ENCODE data around the gene FRMD4A.
A peak's percentile ranks its signal among the peaks of the same experiment; 100 is the strongest.

The FRMD4A gene

GRCh38 chr10:13669182-13669855 lies 661.4 kb downstream of the FRMD4A start:
- peak; percentile 62 for DNase-seq (ENCODE audit: low spot score)

GRCh38 chr10:13668126-13668525 lies 662.6 kb downstream of the FRMD4A start:
- DNase-seq (ENCODE audit: low spot score): no peak

DNA sequence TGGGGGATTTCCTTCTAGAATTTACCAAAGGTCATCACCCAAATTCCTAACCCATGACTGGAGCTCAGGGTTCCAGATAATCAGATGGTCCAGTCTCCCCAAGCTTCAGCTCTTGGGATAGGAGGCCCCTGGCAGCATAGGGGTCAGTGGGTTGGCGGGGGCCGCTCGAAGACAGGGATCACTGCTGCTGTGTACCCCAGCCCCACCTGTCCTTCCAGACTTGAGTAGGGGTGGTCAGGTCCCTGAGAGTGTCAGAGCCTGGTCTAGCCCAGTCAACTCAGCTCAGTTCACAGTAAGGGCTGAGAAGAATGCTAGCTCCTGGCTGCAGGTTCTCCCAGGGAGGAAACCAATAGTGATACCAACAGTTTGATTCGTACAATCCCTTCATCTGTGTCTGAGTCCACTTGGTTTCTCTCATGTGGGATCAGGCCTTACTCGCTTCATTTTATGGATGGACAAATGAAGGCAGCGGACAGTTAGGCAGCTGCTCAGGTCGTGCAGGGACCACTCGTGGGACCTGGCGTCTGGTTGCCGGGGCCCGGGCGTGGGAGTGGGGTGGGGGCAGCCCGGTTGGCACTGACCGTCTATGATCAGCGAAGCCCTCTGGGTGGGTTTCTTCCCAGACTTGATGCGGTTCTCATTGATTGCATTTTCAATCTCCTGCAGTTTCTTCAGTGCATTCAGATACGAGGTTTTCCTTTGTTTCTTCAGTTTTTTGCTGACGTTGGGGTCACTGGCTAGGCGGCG lies 665.0 kb downstream of the FRMD4A start:
- DNase-seq (ENCODE audit: low spot score): no peak

DNA sequence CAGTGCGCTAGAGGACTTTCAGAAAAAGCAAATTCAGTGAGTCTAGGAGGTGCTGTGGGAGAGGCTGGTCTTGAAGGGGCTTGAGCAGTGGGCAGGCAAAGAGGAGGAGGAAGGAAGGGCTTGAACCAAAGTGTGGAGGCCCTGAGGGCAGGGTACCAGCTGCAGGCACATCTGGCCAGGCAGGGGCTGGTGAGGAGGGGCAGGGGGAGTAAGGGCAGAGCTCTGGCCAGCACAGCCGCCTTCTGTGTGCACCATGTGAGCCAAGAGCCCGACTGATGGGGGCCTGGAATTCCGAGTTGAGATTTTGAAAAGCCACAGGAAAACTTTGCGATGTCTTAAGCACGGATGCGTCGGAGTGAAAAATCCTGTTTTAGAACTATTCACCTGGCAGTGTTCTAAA lies 669.5 kb downstream of the FRMD4A start:
- DNase-seq (ENCODE audit: low spot score): no peak

DNA sequence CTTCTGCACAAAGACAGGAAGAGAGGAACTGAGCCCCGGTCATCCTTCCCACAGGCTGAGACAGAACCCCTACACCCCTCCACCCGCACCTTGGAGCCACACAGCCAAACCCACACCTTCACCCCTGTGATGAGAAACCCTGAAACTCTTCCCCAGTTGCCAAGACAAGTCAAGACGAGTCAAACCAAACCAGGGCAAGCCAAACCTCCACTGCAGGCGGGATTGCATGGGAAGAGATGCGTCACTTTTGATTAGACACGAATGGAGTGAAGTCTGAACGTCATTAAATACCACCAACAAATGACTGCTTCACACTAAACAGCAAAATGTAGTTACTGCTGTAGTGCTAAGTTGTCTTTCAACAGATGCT lies 670.2 kb downstream of the FRMD4A start:
- no peak for DNase-seq (ENCODE audit: low spot score)

- peak; percentile 87 for DNase-seq (ENCODE audit: low spot score)
These were observed 670.7 kb downstream of the FRMD4A start for GRCh38 chr10:13659887-13660550.

DNA sequence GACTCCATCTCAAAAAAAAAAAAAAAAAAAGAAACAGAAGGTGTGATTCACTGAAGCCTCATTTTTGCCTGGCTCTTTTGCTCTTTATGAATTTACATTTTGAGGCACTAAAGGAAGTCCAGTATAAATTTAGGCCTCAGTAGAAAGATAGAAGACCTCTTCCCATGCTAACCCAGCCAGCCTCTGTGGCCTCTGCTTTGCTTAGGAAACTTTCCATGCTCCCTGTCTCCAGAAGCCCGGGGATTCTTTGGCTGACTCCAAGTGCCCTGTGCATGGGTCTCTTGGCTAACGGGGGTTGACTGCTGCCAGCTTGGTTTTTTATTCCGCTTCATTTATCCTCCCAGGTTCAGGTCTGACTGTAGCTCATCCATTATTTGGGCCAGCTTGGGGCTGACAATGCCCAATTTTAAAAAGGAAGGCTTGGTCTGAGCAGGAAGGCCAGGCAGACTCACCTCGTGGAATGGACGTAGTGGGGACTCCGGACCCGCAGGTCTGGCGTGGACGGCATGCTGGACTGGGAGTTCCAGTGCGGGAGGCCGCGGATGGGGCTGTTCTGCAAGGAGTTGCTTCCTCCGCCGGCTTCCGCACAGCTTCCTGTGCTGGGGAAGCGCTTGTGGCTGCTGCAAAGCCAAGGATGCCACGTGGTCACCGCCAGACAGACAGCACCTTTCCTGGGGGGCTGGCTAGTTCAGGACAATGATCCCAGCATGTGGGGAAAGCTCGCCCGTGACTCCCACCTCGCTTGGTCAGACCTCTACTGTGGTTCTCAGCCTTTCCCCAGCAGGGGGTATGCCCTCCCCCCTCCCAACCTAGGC lies 671.6 kb downstream of the FRMD4A start:
- DNase-seq (ENCODE audit: low spot score): no peak

- DNase-seq (ENCODE audit: low spot score): no peak
These were observed 672.5 kb downstream of the FRMD4A start for GRCh38 chr10:13658264-13658663.

- no peak for DNase-seq (ENCODE audit: low spot score)
These were observed 673.5 kb downstream of the FRMD4A start for GRCh38 chr10:13657101-13657680.

- no peak for DNase-seq (ENCODE audit: low spot score)
These were observed 674.2 kb downstream of the FRMD4A start for GRCh38 chr10:13656337-13657100.

- no peak for DNase-seq (ENCODE audit: low spot score)
These were observed 675.9 kb downstream of the FRMD4A start for GRCh38 chr10:13654846-13655245.

- no peak for DNase-seq (ENCODE audit: low spot score)
These were observed 676.5 kb downstream of the FRMD4A start for GRCh38 chr10:13654118-13654830.

GRCh38 chr10:13652860-13653259 lies 677.9 kb downstream of the FRMD4A start:
- no peak for DNase-seq (ENCODE audit: low spot score)

DNA sequence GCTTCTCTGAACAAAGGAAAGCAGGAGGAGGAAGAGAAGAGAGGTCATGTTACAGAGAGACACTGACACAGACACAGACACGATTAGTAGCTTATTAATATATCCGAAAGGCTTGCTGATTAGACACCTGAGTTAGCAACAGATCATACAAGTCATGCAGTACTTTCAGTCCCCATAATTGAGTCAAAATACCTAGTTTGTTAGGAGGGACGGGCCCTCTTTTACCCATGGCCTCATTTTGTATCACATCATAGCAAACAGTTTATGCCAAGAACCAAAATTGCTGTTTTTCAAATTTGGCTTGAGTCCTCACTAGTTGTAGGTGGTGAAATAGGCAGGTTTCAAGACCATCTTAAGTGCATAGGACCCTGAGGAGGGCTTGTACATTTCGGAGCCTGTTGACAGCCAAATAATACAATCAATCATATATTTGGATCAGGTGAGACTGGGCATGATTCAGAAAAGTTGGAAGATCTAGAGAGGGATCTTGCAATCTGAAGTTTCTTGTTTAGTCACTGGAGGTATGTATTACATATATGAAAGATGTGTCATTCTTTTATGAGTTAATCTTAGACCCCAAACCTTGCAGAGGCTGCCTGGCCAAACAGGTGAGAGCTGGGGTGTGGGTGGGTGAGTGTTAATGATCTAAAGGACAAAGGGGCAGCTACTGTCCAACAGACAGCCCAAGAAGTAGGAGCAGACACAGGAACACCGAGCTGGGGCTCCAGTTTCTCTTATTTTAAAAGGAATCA lies 678.6 kb downstream of the FRMD4A start:
- DNase-seq (ENCODE audit: low spot score): no peak

DNA sequence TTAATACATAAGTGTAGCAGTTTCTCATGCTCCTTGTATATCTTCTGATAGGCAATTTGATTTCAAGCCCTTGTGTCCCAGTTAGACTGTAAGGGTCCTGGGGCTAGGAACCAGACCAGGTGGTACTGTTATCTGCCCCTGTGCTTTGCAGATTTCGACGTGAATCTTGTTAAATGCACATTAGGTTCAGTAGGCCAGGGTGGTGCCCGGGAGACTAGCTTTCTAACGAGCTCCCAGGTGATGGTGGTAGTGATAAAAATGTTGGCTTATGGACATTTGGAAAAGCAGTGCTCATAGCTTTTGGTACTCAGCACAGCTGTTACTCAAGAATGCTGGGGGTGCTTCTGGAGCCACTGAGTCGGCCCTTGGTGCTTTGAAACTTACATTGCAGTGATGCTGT lies 679.8 kb downstream of the FRMD4A start:
- DNase-seq (ENCODE audit: low spot score): no peak

DNA sequence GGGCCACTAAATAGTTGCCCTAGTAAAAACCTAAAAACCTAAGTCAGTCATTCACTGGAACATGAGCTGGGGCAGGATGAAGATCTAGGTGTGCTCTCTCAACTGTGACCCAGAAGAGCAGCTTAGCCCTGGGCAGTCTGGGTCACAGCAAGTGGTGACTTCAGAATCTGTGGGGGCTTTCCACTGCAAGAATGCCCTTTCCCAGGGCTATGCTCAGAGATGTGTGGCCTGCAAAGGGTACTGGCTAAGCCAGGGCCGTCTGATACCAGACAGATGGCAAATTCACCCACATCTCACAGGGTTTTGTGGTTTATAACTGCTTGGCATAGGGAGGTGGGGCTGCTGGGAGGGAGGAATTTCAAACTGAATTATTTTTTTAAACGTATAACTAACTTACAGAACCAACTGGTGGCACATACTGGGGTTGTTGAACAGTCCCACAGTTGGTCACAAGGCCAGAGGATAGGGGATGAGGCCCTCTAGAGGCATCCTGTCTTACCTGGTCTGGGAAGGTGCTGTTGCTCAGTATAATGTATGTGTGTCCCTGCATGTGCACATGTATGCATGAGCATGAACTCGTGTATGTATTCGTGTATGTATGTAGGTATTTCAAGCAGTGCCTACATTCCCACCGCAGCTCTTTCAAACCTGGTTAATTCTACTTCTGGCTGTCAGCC lies 680.7 kb downstream of the FRMD4A start:
- no peak for DNase-seq (ENCODE audit: low spot score)

GRCh38 chr10:13648425-13648824 lies 682.3 kb downstream of the FRMD4A start:
- no peak for DNase-seq (ENCODE audit: low spot score)

GRCh38 chr10:13644866-13645265 lies 685.9 kb downstream of the FRMD4A start:
- DNase-seq (ENCODE audit: low spot score): no peak

DNA sequence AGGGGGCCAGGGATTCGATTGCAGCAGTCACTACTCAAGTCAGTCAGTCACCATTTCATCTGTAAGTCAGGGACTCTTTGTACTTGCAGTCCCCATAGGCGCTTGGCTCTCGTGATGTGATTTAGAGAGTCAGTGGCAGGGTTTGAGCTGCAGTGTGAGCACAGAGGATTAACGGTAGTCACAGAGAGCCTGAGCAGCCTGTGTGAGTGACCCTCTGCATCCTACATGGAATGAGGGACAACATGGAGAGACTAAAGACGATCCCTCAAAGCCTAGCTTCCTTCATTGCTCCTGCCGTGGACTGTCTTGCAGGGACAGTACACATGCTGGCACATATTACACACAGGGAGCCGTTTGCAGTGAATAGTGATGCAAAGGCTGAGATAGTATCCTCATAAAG lies 687.7 kb downstream of the FRMD4A start:
- no peak for DNase-seq (ENCODE audit: low spot score)

Data from HuH-7 (cell line).